Activated naive CD8-positive, alpha-beta T cell treated with anti-CD3 and anti-CD28 coated beads, Interleukin-2, amount 50 U/mL, for 24 hours (primary cell): ENCODE data around the gene RTKN2.
A peak's percentile ranks its signal among the peaks of the same experiment; 100 is the strongest.
"Not testable (repeated sequence)": the region's sequence is repeated elsewhere in the genome, so short reads cannot be mapped to it uniquely, and the experiment has no call there.

Experiments used
- ATAC-seq: fragments of 150-1000 bp; cut with Tn5 transposase; one replicate; pipeline ENCODE4 v1.10.0; 2021
- DNase-seq: peaks from one replicate; pipeline ENCODE4 v3.0.0; 2021
- H3K27ac Mint-ChIP-seq: one replicate; pipeline ENCODE4 v1.8.0; 2021; ENCODE audit warnings: mild to moderate bottlenecking, mixed read lengths
- H3K27me3 Mint-ChIP-seq: one replicate; pipeline ENCODE4 v1.8.0; 2021; ENCODE audit warnings: mixed read lengths
- H3K36me3 Mint-ChIP-seq: one replicate; pipeline ENCODE4 v1.8.0; 2021; ENCODE audit warnings: low read depth, mixed read lengths
- H3K4me1 Mint-ChIP-seq: one replicate; pipeline ENCODE4 v1.8.0; 2021; ENCODE audit warnings: mixed read lengths
- H3K4me3 Mint-ChIP-seq: one replicate; pipeline ENCODE4 v1.8.0; 2021; ENCODE audit warnings: mild to moderate bottlenecking, moderate library complexity, mixed read lengths
- H3K9me3 Mint-ChIP-seq: one replicate; pipeline ENCODE4 v1.8.0; 2021; ENCODE audit warnings: mixed read lengths

RTKN2 gene, protein sequence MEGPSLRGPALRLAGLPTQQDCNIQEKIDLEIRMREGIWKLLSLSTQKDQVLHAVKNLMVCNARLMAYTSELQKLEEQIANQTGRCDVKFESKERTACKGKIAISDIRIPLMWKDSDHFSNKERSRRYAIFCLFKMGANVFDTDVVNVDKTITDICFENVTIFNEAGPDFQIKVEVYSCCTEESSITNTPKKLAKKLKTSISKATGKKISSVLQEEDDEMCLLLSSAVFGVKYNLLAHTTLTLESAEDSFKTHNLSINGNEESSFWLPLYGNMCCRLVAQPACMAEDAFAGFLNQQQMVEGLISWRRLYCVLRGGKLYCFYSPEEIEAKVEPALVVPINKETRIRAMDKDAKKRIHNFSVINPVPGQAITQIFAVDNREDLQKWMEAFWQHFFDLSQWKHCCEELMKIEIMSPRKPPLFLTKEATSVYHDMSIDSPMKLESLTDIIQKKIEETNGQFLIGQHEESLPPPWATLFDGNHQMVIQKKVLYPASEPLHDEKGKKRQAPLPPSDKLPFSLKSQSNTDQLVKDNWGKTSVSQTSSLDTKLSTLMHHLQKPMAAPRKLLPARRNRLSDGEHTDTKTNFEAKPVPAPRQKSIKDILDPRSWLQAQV

DNA sequence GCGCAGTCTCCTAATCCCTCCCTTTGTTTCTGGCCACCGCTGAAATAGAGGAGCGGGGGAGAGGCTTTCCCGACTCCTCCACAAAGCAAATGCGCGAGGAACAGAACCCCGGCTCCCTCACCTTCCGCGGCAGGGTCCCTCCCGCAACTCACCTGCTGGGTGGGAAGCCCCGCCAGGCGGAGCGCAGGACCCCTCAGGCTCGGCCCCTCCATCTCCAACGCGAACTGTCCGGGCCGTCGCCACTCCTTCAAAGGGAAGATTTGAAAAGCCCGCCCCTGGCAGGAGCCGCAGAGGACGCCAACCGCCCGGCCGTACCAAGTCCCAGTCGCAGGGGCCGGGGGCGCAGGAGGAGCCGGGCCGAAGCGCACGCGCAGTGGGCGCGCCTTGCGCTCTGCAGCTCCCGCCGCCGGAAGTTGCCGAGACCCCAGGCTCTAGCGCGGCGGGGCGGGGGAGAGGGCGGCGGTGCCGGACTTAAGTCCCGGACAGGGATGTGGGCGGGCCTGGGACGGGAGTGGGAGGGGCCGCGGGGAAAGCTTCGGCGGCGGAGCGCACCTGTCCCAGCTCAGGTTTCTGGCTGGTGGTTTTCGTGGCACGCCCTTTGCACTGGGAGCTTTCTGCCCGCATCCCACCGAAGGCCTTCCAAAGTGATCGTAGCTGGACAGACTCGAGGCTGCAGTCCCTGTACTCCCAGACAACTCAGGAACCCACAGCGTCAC lies at the start of gene RTKN2:
TSS of gene RTKN2 (minus strand) at position 446 of the 716 bp plus-strand sequence. CDS start at position 212, 234 bp downstream.
- Mint-ChIP-seq H3K27ac (peak within 1 kb of the TSS; percentile 40), H3K4me3 (peak within 1 kb of the TSS; percentile 79), H3K36me3 (no peaks in the 10 kb centered on the region), H3K27me3 (peaks cover 22% of the 10 kb centered on the region), H3K4me1 (peaks cover 11% of the 10 kb centered on the region), H3K9me3 (no peaks in the 10 kb centered on the region)
- DNase-seq (peak; percentile 68), ATAC-seq (peak; percentile 72)

DNA sequence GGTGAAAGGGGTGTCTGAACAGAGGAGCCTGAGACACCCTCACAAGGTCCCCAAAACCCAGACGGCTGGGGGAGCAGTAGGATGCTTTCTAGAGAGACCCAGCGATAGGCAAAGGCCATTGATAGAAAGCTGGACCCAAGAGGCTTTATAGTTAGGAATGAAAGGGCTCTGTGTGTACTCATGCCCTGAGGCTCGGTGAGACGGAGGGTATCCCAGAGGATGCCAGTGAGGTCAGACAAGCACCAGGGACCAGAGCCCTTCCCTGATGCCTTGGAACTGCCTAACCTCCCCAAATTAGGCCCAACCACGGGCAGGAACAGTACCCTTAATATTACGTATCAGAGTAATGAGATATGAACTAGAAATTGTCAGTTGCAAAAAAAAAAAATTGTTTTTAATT lies 48.6 kb upstream of the RTKN2 start:
- no peak for ATAC-seq
- no peak for DNase-seq
- Mint-ChIP-seq H3K4me3 (no peak overlapping the region), H3K27ac (no peak overlapping the region), H3K36me3 (no peaks in the 10 kb centered on the region), H3K4me1 (no peaks in the 10 kb centered on the region), H3K27me3 (peaks cover 9% of the 10 kb centered on the region), H3K9me3 (no peaks in the 10 kb centered on the region)

DNA sequence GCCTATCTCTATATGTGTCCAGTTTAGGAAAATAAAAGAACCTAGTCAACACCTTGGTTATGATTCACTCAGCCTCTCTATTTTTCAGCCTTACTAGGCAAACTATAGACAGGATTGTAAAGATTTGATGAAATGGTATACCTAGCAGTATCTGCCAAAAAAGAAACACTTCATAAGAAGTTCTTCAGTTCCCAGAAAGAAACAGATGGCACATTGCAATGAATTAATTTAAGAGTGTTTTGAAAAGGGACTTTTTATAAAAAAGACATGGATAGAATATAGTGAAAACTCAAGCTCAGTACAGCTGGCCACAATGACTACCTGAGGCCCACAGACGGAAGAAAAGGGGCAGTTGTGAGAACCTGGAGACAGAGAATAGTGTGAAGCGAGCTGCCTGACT lies 40.6 kb upstream of the RTKN2 start:
- peaks cover 17% of the 10 kb centered on the region for H3K4me1 Mint-ChIP-seq
- peaks cover 7% of the 10 kb centered on the region for H3K27me3 Mint-ChIP-seq
- ATAC-seq (no peak), DNase-seq (no peak)
- no peaks in the 10 kb centered on the region for H3K9me3 Mint-ChIP-seq
- no peak overlapping the region for H3K27ac Mint-ChIP-seq
- H3K4me3 Mint-ChIP-seq, result no peak overlapping the region
- no peaks in the 10 kb centered on the region for H3K36me3 Mint-ChIP-seq

DNA sequence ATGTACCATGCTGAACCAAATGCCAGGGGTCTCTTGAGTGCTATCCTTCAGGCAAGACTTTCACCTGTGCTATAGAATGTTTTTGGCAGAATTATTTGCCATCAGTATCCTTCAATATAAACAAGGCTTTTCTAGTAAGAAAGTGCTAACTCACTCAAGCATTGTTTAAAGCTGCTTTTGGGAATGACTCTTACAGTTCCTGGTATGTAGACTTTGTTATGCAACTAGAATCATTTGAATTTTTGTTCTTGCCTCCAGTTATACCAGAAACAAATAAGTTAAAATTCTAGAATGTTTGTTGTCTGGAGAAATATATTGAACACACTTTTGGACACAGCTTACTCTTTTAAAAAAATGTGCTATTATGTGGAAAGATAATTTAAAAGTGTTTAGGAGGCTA lies 39.5 kb upstream of the RTKN2 start:
- no peak overlapping the region for H3K4me3 Mint-ChIP-seq
- peaks cover 17% of the 10 kb centered on the region for H3K4me1 Mint-ChIP-seq
- no peaks in the 10 kb centered on the region for H3K36me3 Mint-ChIP-seq
- H3K27ac Mint-ChIP-seq, result no peak overlapping the region
- H3K27me3 Mint-ChIP-seq, result peaks cover 7% of the 10 kb centered on the region
- no peak for ATAC-seq
- no peaks in the 10 kb centered on the region for H3K9me3 Mint-ChIP-seq
- no peak for DNase-seq

DNA sequence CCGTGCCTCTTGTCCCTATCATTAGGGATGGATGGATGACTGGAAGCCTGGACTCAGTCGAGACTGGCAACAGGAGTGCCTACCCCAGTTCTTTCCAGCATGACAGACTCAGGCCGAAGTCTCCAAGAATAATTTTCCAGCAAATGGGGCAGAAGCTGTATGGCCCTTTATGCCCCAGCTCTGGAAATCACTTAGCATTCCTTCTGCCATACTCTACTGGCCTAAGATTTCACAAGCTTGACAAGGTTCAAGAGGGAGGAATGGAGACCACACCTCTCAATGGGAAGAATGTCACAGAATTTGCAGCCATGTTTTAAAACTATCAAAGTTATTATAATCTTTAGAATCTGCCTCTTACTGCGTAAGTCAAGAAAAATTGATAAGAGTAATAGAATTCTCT lies 39.0 kb upstream of the RTKN2 start:
- Mint-ChIP-seq H3K4me1 (peaks cover 19% of the 10 kb centered on the region), H3K4me3 (no peak overlapping the region), H3K27me3 (peaks cover 7% of the 10 kb centered on the region), H3K9me3 (no peaks in the 10 kb centered on the region), H3K27ac (no peak overlapping the region), H3K36me3 (no peaks in the 10 kb centered on the region)
- ATAC-seq, result no peak
- no peak for DNase-seq

DNA sequence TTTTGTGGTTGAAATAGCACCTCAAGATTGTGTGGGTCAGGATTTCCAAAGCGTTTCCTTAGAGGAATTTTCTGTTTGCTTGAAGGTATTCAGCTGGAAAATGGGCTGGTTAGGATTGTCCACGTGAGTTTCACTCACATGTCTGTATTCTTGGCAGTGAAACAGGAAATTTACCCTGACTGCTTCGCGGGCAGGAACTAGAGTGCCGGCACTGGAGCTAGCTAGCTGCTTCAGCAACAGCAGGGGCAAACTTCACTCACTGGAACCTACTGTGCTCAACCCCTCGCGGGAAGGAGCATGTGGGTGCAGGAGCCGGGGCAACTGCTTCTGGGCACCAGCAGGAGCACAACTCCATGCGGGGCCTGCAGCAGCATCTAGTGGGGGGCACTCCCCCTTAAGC lies 38.0 kb upstream of the RTKN2 start:
- Mint-ChIP-seq H3K4me3 (no peak overlapping the region), H3K9me3 (no peaks in the 10 kb centered on the region), H3K27me3 (peaks cover 7% of the 10 kb centered on the region), H3K27ac (no peak overlapping the region), H3K4me1 (peaks cover 19% of the 10 kb centered on the region), H3K36me3 (no peaks in the 10 kb centered on the region)
- DNase-seq, result peak; percentile 4
- ATAC-seq, result no peak

DNA sequence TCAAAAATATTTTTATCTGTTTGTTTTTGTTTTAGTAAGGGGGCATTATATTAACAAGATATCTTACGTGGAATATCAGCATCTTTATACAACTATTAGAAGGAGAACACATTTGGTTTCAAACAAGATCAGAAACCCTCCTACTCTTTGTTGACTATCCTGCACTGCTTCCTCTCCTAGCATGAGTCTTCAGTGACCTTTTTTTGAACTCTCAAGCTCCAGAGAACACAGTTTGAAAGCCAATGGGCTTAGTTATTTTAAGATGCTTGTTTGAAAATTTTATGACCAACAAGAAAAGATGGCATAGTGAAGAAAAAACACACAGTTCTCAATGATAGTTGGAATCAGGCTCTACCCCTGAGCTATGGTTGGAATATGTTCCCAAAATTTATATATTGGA lies 37.2 kb upstream of the RTKN2 start:
- no peak for ATAC-seq
- DNase-seq, result no peak
- Mint-ChIP-seq H3K9me3 (no peaks in the 10 kb centered on the region), H3K36me3 (peaks cover 2% of the 10 kb centered on the region), H3K4me1 (peaks cover 19% of the 10 kb centered on the region), H3K27ac (no peak overlapping the region), H3K27me3 (peaks cover 7% of the 10 kb centered on the region), H3K4me3 (no peak overlapping the region)

DNA sequence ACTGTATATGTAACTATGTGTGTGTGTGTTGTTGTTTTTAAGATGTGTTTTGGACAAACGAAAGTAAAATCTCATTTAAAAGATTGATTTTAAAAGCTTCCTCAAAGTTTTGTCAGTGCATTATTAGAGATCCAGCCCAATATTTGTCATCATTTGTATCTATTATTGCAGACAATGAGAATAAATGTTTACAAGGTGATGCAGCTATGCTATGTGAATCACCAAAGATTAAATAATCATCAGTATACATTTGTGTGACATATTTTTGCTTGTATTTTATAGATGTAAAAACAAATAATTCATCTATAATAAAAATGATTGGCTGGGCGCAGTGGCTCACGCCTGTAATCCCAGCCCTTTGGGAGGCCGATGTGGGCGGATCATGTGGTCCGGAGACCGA lies 35.3 kb upstream of the RTKN2 start:
- ATAC-seq, result no peak
- H3K4me3 Mint-ChIP-seq, result no peak overlapping the region
- H3K4me1 Mint-ChIP-seq, result peaks cover 19% of the 10 kb centered on the region
- H3K27ac Mint-ChIP-seq, result no peak overlapping the region
- DNase-seq, result no peak
- H3K9me3 Mint-ChIP-seq, result peaks cover 5% of the 10 kb centered on the region
- peaks cover 2% of the 10 kb centered on the region for H3K36me3 Mint-ChIP-seq
- peaks cover 6% of the 10 kb centered on the region for H3K27me3 Mint-ChIP-seq

DNA sequence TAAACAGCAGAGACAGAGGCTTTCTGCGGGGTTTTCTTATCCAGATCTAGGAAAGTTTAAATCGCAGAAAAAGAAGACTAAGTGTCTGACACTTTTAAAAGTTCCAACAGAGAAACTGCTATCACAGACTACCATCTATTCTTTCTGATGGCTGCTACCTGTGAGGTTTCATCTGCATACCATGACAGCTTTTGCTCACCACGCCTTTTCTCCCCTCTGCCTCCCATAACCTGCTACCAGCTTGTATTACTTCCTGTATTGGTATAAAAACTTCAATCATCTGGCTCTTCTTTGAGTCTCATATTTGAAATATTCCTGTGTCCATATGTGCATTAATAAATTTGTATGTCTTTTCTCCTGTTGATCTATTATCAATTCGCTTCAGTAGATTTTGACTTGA lies 34.1 kb upstream of the RTKN2 start:
- Mint-ChIP-seq H3K4me3 (no peak overlapping the region), H3K4me1 (peaks cover 19% of the 10 kb centered on the region), H3K9me3 (peaks cover 5% of the 10 kb centered on the region), H3K36me3 (peaks cover 2% of the 10 kb centered on the region), H3K27me3 (peaks cover 6% of the 10 kb centered on the region), H3K27ac (no peak overlapping the region)
- DNase-seq (no peak), ATAC-seq (no peak)

DNA sequence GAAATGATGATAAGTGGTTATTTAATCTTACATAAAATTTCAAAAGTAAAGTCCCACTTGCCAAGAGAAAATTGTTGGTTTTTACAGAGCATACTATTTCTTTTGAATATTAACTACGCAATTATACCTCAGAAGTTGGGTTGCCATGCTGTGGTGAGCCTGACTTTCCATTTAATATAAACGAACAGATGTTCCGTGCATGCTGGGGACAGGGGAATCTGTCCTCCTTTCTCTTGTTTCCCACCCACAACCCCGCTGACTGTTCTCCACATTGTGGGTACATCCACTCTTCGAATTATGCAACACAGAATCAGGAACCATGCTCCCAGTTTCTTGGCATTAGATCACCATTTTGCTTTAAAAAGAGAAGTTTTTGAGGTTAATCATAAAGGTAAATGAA lies 29.2 kb upstream of the RTKN2 start:
- H3K4me3 Mint-ChIP-seq, result no peak overlapping the region

DNA sequence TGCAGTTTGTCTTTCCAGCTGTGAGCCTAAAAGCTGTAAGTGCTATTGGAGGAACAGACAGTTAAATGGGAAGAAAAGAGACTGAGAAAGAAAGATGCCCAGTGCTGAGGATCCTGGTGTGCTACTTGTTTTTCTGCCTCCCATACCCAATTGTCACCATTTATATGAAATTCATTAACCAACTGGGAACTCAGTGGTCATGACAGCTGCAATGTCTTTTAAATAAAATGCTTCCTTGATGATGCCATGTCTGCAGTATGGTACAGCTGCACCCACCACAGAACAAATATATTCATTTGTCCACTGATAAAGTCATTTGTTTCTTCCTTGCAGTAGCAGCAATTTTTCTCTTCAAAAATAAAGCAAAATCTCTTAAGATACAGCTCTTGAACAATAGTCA lies 15.6 kb upstream of the RTKN2 start:
- ATAC-seq (no peak), DNase-seq (no peak)
- Mint-ChIP-seq H3K36me3 (no peaks in the 10 kb centered on the region), H3K4me1 (no peaks in the 10 kb centered on the region), H3K27ac (no peak overlapping the region), H3K27me3 (peaks cover 2% of the 10 kb centered on the region), H3K4me3 (no peak overlapping the region), H3K9me3 (no peaks in the 10 kb centered on the region)

More for the DNA sequence above, 29.2 kb upstream of the RTKN2 start:
- H3K9me3 Mint-ChIP-seq, result peaks cover 5% of the 10 kb centered on the region
- no peak overlapping the region for H3K27ac Mint-ChIP-seq
- no peak for ATAC-seq
- peaks cover 11% of the 10 kb centered on the region for H3K27me3 Mint-ChIP-seq
- H3K36me3 Mint-ChIP-seq, result peaks cover 2% of the 10 kb centered on the region
- DNase-seq, result no peak
- H3K4me1 Mint-ChIP-seq, result peaks cover under 1% of the 10 kb centered on the region

DNA sequence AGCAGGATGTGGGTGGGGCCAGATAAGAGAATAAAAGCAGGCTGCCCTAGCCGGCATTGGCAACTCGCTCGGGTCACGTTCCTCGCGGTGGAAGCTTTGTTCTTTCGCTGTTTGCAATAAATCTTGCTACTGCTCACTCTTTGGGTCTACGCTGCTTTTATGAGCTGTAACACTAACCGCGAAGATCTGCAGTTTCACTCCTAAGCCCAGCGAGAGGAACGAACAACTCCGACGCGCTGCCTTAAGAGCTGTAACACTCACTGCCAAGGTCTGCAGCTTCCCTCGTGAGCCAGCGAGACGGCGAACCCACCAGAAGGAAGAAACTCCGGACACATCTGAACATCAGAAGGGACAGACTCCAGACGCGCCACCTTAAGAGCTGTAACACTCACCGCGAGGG lies 12.7 kb upstream of the RTKN2 start:
- not testable (repeated sequence) for H3K9me3 Mint-ChIP-seq, H3K36me3 Mint-ChIP-seq, H3K4me3 Mint-ChIP-seq, H3K27ac Mint-ChIP-seq, ATAC-seq, H3K27me3 Mint-ChIP-seq, DNase-seq, H3K4me1 Mint-ChIP-seq

DNA sequence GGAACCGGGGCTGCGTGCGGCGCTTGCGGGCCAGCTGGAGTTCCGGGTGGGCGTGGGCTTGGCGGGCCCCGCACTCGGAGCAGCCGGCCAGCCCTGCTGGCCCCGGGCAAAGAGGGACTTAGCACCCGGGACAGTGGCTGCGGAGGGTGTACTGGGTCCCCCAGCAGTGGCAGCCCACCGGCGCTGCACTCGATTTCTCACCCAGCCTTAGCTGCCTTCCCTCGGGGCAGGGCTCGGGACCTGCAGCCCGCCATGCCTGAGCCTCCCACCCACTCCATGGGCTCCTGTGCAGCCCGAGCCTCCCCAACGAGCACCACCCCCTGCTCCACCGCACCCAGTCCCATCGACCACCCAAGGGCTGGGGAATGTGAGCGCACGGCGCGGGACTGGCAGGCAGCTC lies 11.7 kb upstream of the RTKN2 start:
- H3K27ac Mint-ChIP-seq, H3K4me3 Mint-ChIP-seq, H3K27me3 Mint-ChIP-seq, ATAC-seq, H3K36me3 Mint-ChIP-seq, DNase-seq, H3K4me1 Mint-ChIP-seq, H3K9me3 Mint-ChIP-seq: not testable (repeated sequence)

DNA sequence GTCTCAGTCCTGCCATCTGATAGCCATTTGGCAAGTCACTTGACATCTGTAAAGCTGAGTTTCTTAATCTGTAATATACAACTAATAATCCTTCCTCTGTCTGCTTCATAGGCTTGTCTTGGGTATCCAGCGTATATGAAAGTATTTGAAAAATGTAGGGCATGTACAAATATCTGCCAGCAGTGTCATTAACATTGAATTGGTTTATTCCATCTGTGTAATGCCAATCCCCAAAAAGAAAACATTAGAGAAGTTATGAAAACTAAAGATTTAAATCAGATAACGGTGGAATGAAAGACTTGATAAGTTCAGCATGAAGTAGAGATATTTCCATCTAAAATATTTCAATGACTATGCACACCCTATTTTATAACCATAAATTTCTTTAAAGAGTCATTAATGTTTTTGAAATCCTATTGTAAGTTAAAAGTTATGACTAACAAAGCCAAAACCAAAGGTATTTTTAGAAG lies 9.8 kb upstream of the RTKN2 start:
- Mint-ChIP-seq H3K4me3 (no peak overlapping the region), H3K36me3 (no peaks in the 10 kb centered on the region), H3K27me3 (peaks cover 5% of the 10 kb centered on the region), H3K9me3 (no peaks in the 10 kb centered on the region), H3K27ac (no peak overlapping the region), H3K4me1 (no peaks in the 10 kb centered on the region)
- no peak for DNase-seq
- ATAC-seq, result no peak

DNA sequence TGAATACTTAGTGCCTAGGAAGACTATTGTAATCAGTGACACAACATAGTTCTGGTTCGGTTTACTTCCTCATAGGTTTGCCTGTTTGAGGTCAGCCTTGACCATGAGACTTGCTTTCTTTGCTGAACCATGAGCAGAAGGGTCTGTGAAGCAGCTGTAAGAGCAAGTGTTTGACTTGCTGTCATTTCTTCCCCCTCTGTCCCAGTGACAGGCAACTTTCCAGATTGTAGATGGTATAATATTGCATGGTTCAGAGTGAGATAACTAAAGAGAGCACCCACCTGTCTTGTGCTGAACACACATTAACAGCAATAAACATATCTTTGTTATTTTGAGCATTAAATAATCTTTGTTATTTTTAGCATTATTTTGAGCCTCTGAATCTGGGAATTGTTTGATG lies 9.3 kb upstream of the RTKN2 start:
- ATAC-seq, result no peak
- DNase-seq, result no peak
- no peak overlapping the region for H3K4me3 Mint-ChIP-seq
- no peaks in the 10 kb centered on the region for H3K36me3 Mint-ChIP-seq
- no peaks in the 10 kb centered on the region for H3K4me1 Mint-ChIP-seq
- H3K9me3 Mint-ChIP-seq, result no peaks in the 10 kb centered on the region
- H3K27me3 Mint-ChIP-seq, result peaks cover 4% of the 10 kb centered on the region
- no peak overlapping the region for H3K27ac Mint-ChIP-seq
